GM19239 (cell line): ENCODE data around the gene MDFIC2.
"Not testable (repeated sequence)": the region's sequence is repeated elsewhere in the genome, so short reads cannot be mapped to it uniquely, and the experiment has no call there.

Experiments
- DNase-seq: peaks from one replicate; pipeline ENCODE4 v3.0.0; 2011; ENCODE audit warnings: low spot score; ENCODE audit not compliant: insufficient read length
- FAIRE-seq: peaks from 2 replicates; lab custom pipeline; 2011; peaks lifted over from hg19 to GRCh38; lab: Jason Lieb, UNC

The MDFIC2 gene

DNA sequence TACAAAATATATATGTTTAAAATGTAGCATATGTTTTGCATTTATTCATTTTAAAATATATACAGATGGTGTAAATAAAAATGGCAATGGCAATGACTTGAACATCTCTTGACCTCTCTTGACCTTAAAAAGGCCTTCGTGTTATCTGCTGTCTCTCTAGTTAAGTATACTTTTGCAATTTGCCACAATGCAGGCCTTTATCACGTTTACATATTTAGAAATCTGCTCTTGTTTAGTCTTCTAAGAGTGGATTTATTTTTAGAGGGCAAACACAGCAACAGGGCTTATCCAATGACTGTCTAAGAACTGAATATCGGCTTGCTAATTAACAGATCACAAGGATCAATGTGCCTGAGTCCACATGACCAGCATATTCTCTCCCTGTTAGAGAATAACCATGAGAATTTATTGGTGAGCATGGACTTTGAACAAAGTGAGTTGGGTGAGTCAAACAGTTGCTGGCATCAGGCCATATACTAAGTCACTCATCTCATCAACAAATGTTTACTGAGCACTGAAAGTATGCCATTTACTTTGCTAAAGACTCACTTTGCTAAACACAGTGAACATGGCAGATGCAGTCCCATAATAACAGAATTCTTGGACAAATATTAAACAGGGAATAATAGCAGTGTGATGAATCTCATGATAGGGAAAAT, 48.2 kb downstream of the MDFIC2 start:
- no peak for DNase-seq
- no peak for FAIRE-seq

DNA sequence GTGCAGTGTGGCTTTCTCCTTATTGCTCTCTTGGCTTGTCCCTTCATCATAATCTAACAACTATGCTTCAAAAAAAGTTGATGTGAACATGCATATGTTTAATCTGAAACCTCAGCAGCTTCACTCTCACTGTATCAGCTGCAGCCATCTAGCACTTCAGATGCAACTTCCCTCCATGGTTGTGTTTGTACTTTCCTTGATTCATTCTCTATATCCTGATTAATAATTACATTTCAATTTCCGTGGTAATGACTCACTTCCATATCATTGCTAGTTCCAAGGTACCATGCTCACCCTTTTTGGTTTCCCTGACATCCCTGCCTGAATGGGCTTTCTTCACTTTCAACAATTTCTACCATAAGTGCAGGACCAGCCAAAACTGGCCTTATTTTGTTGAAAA, 51.2 kb downstream of the MDFIC2 start:
- FAIRE-seq: no peak
- no peak for DNase-seq

DNA sequence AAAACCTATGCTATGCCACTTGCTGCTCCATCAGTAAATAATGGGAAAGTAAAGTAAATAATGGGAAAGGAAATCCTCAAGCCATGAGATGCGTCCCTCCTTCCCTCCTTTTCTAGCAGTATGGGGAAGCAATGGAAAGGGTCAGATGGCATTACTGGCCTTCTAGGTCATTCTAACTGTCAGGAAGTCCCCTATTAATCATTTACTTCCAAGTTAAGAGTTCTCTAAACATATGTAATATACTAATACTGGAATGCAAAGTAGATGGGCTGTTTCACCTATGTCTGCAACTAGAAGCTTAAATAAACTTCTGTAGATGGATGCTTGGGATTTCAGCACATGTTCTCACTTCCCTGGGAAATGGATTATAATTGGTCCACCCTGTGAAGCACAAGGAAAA, 55.9 kb downstream of the MDFIC2 start:
- FAIRE-seq (no peak), DNase-seq (no peak)

DNA sequence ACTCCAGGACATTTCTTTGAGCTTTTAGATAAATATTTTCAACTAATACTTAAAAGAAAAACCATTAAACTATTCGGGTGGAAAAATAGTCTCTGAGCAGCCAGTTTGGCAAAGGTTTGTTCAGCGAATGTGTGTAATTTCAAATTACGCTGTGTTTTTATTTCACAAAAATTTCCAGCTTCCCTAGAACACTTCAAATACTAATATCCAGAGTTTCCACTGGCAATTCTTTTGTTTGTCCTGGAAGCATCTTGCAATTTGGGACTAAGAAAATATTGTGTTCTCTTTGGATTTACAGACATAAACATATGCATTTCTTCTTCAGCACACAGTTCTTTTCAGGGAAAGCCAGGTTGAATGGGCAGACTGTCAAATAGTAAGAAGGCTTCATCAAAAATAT, 61.9 kb downstream of the MDFIC2 start:
- FAIRE-seq: no peak
- DNase-seq: no peak

DNA sequence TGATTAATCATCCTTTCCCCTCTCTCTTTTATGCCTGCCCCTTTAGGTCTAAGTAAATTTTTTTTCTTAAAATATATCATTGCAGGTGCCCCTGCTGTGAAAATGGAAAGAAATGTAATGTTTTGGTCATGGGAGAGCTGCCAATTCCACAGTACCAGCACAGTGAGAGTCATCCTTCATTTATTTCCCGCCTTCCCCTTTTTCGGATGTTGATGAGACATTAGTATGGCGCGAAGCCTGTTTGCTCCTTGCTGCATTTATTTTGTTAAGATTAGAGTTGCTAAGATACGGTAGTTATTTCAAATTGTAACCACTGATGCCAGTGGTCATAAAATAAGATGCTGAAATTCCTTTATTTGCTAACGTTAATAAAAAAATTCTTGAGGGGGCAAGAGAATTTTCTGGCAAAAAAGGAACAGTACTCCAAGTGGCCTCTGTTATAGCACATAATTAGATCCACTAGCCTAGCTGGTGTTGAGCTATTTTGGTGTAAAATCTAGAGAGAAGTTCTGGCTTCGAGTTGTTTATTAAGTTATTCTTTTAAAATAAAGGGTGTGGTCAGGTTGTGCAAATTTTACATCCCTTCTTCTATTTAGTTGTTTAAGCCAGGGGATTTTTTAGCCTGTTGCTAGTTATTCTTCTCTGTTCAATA, 62.8 kb downstream of the MDFIC2 start:
- DNase-seq (no peak), FAIRE-seq (no peak)

DNA sequence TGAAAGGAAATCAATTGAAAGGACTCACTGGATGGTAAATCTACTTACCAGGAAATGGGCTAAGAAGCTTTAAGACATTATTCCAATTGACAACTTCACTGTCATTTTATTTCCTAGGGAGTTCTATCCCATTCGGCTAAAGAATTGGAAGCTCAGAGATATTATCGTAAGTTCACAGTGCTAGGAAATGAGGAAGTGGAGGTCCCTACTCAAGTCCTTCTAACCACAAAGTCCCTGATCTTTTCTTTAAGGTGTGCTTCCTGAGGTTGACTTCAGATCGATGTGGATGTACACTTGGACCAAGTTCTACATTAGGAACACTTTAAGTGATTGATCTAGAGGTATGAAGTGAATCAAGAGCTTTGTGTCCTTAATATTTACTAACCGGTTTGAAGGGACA, 63.6 kb downstream of the MDFIC2 start:
- no peak for FAIRE-seq
- DNase-seq: no peak

DNA sequence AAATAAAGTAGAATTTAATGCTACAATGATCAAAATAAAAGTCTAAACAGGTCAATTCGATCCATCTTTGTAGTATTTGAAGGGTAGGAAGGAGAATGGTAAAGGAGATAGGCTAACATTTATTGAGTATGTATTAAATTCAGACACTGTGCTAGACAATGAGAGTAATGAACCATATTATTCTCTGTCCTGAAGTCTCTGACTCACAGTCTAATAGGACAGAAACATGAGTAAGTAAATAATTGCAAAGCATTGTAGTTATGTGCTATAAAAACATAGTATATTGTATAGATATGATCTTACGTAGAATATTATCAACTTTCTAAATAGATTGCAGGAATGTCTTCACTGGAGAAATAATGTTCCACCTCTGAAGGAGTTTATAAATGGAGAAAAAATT, 64.5 kb downstream of the MDFIC2 start:
- FAIRE-seq (no peak), DNase-seq (no peak)

DNA sequence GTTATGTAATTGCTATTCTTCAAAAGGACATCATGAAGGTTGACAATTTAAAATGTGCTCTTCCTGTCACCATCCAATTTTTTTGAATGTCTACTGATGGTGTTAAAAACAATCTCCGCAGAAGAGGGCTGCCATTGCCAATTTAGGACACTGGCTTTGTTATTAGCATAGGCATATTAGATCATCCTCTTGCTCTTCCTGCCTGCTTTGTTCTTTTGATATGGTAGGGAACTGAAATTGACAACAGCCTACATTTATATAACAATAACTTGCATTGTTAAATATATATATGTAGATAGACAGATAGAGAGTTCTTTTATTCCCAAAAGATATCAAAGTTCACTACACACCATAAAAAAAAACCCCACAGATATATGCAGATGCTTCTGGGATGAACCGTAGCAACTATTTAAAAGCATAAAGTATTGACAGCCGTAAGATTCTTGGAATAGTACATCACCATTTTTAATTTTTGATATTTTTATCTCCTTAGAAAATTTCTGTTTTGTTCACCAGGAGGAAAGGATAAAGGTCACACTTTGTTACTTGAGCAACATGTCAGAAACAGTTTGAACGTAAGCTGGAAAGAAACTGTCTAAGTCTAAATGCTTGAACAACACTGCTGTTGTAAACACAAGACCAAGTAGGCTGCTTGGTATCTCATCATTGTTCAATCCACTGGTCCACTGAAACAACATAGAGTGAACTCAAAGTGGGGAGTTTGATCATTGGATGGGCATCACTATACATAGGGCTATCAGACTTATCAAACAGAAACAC, 66.5 kb downstream of the MDFIC2 start:
- no peak for FAIRE-seq

DNA sequence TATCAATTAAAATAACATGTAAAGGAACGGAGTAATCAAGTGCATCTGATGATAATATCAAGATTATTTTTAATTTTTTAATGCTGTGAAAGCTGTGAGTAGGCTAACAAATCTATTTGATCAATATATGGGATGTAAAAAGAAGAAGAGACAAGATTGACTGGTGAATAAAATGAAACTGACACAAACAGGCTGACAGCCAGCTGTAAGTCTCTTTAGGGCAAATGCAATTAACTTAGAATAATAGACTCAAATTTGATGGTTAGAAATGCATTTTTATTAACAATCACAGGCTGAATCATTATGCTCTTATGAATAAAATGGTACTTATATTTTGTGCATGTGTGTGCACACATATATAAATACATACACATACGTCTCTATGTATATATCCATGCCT, 68.0 kb downstream of the MDFIC2 start:
- FAIRE-seq (no peak), DNase-seq (no peak)

More for the DNA sequence above, 66.5 kb downstream of the MDFIC2 start:
- DNase-seq: no peak

DNA sequence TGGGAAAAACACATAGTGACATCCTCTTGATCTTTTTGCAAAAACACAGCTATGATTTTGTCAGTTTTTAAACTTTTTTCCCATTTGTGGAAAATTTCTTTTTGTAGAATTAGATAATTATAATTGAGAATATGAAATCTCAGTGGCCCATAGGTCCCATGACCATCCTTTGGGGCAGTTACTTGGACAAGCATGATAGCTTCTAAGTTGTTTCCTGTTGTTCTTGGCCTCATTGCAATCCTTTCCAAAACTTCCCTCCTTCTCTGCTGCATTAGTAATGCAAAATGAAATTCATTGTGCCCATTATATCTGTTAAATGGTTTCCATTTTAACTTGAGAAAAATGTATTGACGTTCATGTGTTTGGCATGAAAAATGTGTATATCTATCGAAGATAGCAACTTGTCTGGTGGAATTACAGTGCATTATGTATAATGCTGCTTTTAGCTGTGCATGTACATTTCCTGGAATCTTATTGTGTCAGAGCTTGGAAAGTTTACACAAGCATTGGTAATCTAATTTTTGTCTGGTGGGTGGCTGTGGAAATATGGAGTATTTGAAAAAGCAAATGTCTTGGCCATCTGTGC, 70.0 kb downstream of the MDFIC2 start:
- DNase-seq (no peak), FAIRE-seq (no peak)

DNA sequence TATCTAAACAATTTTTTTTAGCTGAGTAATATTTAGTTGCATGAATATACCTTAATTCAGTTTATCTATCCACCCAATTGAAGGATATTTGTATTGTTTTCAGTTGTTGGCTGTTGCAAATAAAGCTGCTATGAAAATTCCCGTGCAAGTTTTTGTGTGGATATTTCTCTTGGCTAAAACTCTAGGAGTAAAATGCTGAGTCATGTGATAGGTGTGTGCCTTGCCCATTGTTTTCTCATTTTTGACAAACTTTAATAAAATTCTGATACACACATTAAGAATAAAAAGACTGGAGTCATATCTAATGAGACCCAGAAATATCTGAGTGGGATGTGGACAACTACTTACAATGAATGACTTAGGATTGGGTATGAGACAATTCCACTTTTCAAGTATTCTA, 78.6 kb downstream of the MDFIC2 start:
- FAIRE-seq (no peak), DNase-seq (no peak)

DNA sequence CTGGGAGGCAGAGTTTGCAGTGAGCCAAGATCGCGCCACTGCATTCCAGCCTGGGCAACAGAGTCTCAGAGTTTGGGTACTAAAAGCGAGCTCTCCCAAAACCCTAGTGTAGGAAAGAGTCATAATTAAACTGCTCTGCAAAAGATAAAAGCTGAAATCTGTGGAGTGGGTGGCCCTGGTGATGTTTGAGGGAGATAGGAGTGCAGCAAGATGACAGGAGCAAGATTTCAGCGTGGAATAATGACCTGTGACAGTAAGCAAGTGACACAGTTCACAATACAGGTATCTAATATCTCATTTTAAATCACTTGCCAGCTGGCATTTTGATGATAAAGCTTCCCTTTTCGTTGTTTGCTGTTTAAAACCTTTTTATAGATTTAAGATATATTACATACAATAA, 79.3 kb downstream of the MDFIC2 start:
- DNase-seq: no peak
- FAIRE-seq: no peak

DNA sequence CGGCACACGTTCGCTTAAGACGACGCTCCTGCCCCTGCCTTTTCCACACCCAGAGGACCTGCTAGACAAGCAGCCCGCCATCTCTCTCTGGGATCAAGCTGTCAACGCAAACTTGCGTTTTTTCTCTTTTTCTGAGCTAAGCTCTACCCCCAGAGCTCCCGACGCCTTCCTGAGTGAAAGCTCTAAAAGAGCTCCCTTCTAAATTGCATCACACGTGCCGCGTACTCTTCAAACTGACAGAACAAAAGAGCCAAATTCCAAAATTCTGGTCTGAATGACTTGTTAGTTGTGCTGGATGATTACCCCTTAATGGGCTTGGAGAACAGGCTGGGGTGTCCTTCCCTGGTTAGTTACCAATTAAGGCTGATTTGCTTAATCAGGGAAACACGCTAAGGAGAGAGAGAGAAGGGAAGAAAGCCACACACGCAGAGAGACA, 81.2 kb downstream of the MDFIC2 start:
- DNase-seq: no peak
- no peak for FAIRE-seq

DNA sequence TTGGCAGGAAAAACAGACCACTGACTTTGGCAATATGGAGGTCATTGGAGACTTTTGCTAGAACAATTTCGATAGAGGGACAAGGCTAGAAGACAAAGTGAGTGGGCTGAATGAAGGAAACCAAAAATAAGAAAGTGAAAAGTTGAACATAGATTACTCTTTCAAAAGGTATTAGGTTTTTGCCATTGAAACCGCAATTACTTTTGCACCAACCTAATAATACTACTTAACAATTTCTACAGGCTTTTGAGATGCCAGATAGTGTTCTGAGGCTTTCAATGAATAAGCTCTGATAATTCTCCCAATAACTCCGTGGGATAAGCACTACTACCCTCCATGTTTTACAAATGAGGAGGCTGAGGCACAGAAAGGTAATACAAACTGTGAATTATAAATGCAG, 85.0 kb downstream of the MDFIC2 start:
- FAIRE-seq: no peak
- DNase-seq: no peak

DNA sequence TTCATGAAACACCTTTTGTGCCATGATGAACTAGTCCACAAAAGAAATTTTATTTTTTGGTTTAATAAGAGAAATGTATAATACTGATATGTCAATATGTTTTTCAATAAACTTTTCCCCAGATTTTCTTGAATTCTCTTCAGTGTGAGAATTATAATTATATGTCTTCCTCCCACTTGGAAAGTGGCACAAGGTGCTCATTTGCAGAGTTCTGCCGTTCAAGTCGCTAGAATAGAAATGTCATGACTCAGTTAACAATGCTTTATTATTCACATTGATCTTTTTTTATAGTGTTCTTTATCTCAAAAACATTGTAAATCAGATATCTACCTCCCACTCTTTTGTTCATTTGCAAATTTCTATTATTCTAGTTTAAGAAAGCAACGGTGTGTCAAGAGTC, 87.3 kb downstream of the MDFIC2 start:
- no peak for FAIRE-seq
- no peak for DNase-seq

DNA sequence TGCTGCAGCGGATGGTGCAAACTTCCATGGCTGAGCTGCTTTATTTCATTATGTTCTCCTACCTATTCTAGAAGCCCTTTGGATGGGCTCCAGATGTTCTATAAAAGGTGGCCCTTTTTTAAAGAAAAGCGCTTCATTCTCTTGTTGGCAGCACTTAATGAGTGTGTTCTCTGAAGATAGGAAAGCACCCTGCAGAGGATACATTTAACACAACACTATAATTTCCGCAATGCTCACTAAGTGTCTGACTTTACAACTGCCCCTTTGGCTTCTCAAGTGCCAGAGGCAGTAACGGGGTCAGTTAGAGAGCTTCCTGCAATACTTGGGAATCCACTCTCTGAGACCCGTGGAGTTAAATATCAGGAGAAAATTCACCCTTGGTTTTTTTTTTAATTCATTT, 88.1 kb downstream of the MDFIC2 start:
- no peak for DNase-seq
- FAIRE-seq: no peak

DNA sequence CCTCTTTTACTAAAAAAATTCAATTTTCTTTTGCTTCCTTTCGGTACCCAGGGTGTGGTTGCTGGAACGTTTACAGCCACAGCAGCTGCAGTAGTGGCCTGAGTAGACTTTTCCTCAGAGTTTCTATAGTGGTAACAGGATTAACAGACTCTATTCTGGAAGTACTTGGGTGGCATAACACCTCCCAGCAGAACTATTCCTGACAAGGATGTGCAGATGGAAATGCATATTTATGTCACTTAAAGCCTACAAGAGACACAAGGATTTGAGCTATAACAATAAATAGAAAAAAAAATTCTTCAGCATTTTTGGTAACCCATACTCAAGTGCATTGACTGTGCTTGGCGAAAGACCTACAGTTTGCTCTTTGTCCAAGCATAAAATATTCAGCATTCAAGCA, 94.0 kb downstream of the MDFIC2 start:
- no peak for FAIRE-seq
- no peak for DNase-seq

DNA sequence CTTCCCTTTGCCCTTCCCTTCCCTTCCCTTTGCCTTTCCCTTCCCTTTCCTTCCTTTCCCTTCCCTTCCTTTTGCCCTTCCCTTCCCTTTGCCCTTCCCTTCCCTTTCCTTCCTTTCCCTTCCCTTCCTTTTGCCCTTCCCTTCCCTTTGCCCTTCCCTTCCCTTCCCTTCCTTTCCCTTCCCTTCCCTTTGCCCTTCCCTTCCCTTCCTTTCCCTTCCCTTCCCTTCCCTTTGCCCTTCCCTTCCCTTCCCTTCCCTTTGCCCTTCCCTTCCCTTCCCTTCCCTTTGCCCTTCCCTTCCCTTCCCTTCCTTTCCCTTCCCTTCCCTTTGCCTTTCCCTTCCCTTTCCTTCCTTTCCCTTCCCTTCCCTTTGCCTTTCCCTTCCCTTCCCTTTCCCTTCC, 101.2 kb downstream of the MDFIC2 start:
- DNase-seq, FAIRE-seq: not testable (repeated sequence)

DNA sequence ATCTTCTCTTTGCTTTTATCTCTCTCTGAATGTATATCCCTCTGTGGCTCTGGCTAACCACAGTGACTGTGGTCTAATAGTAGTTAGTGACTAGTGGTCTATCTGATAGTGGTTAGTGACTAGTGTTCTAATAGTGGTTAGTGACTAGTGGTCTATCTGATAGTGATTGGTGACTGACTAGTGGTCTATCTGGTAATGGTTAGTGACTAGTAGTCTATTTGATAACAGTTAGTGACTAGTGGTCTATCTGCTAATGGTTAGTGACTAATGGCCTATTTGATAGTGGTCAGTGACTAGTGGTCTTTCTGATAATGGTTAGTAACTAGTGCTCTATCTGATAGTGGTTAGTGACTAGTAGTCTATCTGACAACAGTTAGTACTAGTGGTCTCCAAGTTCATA, 110.5 kb downstream of the MDFIC2 start:
- no peak for DNase-seq
- no peak for FAIRE-seq

DNA sequence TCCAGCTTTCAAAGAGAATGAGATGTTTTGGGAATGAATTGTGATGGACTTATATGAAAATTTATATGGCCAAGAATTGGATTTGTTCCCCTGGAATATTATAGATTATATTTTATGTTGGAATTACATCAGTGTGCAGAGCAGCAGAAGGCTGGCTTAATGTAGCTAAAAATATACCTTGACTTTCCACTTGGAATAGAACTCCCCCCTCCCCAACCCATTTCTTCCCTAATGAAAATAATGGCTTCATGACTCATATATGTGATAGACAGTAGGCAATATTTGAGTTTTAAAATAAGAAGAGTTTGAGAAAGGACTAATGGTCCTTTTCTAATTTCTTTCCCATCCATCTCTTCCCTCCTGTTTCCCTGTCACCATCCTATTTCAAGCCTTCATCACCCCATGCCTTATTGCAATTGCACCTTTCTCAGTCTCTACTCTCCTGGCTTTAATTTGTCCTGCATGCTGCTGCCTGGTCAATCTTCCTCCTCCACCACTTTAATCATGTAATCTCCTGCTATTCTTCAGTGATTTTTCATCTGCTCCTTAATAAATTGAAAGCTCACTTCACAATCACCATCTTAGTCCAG, 122.5 kb downstream of the MDFIC2 start:
- no peak for FAIRE-seq

DNA sequence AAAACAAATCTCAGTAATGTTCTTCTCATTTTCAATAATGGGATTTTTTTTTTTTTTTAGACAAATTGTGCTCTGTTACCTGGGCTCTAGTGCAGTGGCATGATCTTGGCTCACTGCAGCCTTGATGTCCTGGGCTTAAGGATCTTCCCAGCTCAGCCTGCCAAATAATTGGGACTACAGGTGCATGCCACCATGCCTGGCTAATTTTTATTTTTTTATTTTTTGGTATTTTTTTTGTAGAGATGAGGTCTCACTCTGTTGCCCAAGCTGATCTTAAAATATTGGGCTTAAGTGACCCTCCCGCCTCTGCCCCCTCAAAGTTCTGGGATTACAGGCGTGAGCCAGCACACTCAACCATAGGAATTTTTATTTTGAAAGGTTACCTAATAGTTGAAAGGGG, 126.2 kb downstream of the MDFIC2 start:
- FAIRE-seq (no peak), DNase-seq (no peak)

More for the DNA sequence above, 122.5 kb downstream of the MDFIC2 start:
- DNase-seq: no peak
